ENCODE measurements around the gene MDM4.

The MDM4 gene

DNA sequence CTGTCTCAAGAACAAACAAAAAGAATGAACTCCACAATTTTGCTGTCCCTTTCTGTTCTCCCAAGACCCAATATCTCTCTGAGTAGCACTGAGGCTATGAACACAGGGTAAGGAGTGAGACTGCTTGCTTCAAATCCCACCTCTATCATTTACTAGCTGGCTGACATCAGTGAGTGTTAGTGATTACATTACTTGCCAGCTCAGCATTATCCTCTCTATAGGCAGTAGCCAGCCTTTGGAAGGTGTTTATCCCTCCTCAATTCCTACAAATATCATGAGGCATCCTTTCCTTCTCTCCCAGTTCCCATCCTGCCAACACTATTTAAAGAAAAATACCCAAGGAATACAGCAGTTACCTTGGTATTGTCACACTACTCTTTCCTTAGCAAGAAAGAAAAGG, 24.6 kb upstream of the MDM4 start:
- DNase-seq (ENCODE audit: low read depth in 1 of 2, low spot score in 1 of 2): no peak

DNA sequence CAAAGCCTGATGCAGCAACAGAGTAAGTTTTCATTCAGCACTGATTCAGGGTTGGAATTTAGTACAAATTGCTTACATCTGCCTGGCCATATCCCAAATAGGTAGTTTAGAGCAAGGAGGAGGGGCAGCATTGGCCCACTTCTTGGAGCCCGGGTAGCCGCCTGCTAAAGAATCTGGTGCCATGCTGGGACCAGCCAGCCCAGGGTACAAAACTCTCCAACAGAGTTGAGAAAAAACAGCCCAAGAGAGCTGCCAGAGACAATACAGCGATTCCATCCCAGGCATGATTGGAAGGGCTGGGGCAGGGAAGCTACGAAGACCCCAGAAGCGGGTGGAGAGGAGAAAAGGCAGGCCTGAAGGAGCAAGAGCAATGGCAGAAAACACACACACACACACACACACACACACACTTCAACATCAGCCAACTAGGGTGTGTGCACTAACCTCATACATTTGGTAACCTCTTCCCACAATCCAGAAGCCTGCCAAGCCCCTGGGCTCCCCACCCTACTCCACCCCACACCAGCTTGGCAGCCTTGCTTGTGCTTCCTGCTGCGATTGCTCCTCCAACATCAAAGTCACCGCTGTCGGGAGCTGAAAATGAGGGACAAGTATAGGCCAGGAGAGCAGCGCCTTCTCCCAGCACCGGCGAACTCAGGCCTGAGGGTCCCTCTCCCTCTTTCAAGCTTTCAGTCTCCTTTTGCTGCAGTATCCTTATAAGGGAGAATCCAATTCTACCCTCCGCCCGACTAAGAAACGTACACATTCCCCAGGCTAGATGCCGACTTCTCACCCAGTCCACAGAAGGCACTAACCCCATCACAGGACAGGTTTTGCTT, 22.8 kb upstream of the MDM4 start:
- no peak for DNase-seq (ENCODE audit: low read depth in 1 of 2, low spot score in 1 of 2)

DNA sequence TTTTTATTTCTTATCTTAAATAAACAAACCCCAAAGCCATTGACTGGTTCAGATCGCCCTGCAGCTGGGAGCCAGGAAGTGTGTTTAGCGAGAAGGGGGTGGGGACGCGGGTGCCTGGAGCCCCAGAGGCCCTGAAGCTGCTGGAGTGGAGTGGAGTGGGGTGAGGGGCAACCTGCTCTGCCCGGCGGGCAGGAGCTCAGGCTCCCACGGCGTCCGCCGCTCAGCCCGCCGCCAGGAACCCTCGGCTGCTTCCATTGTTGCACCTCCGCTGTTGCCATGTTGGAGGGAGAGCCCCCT, 22.3 kb upstream of the MDM4 start:
- DNase-seq (ENCODE audit: low read depth in 1 of 2, low spot score in 1 of 2): peak in 1 of 2 donors; percentile 6

DNA sequence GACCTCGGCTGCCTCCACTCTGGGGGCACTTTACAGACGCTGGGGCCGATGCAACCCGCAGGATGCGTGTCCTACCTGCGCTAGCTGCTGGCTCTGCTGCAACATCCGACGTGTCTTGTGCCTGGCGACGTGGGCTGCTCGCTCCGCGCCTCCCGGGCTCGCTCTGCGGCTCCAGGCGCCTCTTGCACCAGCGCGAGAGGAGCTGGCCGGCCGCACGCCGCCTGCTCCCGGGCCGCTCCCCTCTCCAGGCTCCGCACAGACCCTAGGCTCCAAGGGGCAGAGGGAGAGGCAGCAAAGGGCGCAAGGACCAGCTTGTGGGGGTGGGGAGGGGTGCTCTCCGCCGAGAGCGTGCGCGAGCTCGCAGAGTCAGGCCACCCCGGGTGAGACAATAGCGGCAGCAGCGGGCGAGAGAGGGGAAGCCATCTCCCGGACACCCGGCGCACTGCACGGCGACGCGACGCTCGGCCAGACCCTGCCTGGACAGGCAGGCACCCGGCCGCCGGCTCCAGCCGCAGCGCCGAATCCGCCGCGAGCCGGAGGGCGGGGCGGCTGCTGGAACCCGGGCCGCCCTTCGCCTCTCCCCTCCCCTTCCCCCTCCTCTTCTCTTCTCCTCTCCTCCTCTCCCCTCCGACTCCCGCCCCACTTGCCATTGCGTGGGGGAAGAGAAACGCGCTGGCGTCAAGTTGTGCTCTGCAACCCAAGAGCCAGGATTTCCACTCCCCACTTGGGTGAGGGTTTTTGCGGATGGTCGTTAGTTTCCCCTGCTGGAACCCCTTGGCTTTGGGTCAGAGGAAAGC, 21.7 kb upstream of the MDM4 start, which contains the start of gene PIK3C2B:
PIK3C2B (minus strand) TSS at position 525 of the 797 bp plus-strand sequence. CDS start 25,003 bp downstream, outside the sequence.
- DNase-seq (ENCODE audit: low read depth in 1 of 2, low spot score in 1 of 2): peak; percentile 28 to 56

DNA sequence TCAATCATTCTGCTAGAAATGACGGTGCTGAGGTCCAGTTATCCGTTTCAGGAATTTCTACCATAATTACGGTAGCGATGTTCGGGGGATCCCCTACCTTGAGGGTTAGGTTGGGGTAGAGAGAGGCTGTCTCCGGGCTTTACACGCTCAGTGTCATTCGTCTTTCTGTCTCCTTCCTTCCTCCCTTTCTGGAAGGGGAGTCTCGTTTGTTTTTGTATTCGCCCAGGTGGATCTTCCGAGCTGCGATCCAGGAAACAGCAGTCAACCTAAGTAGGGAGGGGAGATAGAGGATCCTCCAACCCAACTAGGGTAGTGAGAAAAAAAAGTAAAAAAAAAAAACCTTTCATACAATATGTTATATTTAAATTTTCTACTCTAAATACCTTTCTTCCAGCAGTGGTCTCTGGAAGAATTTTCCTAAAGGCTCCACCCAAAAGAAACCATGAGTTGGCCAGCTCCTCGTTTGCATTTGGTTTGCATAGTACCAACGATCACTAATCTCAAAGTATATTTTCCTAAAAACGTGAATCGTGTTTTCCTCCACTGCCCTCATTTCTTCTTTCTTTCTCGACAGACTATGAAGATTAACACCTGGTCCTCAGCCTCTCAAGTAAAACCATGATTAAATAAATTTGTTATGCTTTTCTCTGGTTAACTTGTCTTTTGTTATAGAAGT, 21.0 kb upstream of the MDM4 start:
- no peak for DNase-seq (ENCODE audit: low read depth in 1 of 2, low spot score in 1 of 2)

DNA sequence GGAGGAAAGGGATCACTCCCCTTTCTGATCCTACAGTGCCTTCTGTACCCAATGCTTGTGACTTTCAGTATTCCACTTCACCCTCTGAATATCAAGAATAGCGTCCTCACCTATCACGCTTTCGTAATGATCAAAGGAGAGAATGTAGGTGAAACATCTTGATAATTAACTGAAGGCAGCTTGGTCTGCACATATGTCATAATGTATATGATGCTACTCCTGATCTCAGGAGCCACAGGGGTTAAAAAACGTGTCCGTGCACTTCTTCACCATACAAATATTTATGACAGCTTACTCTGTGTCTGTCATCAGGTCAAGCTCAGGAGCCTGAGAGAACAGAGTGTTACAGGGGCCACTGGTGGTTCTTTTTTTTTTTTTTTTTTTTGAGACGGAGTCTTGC, 20.4 kb upstream of the MDM4 start:
- DNase-seq (ENCODE audit: low read depth in 1 of 2, low spot score in 1 of 2): no peak

DNA sequence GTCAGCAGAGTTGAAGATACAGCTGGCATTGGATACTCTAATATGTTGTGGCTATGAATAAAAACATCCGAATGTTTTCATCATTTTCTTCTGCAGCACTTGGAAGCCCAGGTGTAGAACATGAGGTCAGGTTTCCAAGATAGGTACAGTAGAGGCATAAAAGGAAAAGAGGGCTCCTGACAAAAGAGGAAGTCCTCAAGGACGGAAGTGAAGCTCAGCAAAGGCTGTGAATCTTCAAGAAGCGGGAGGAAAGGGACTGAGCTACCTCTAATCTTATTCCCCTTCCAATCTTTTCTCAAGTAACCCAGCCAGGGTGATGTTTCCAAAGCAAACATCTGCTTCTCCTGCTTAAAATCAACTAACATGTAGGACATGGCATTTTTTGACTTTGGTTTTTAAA, 17.2 kb upstream of the MDM4 start:
- no peak for DNase-seq (ENCODE audit: low read depth in 1 of 2, low spot score in 1 of 2)

DNA sequence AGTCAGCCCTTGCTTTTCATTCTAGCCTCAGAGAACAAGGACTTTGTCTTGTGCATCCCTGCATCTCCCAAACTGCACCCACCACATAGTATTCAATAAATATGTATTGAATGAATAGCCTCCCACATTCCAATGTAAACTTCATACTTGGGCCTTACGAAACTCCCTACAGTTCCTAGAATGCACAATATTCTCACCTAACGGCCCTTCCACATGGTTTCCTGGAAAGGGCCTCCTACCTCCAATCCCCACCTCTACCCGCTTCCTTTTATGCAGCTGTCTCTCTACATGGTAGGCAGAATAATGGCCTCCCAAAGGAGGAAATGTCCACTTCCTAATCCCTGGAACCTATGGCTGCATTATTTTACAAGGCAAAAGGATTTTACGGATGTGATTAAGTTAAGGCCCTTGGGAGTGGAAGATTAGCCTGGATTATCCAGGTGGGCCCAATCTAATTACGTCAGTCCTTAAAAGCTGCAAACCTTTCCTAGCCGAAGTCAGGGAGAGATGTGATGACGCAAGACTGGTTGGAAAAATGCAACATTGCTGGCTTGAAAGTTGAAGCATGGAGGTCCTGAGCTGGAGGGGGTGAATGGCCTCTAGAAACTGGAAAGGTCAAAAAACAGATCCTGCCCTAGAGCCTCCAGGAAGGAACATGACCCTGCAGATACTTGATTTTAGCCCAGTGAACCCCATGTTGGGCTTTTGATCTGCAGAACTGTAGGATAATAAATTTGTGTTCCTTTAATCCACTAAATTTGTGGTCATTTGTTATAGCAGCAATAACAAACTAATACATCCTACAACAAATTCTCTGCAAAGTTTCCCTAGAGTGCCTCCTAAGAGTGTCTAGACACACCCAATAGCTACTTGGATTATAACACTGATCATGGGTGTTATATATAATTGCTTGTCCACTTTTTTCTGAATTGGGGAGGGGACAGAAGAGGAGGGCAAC, 16.4 kb upstream of the MDM4 start:
- no peak for DNase-seq (ENCODE audit: low read depth in 1 of 2, low spot score in 1 of 2)

DNA sequence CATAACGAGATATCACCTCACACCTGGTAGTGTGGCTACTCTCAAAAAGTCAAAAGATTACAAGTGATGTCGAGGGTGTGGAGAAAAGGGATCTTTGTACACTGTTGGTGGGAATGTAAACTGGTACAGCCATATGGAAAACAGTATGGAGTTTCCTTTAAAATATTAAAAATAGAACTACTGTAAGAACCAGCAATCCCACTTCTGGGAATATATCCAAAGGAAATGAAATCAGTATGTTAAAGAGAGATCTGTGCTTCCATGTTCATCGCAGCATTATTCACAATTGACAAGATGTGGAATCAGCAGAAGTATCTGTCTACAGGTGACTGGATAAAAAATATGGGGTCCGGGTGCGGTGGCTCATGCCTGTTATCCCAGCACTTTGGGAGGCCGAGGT, 14.0 kb upstream of the MDM4 start:
- no peak for DNase-seq (ENCODE audit: low read depth in 1 of 2, low spot score in 1 of 2)

DNA sequence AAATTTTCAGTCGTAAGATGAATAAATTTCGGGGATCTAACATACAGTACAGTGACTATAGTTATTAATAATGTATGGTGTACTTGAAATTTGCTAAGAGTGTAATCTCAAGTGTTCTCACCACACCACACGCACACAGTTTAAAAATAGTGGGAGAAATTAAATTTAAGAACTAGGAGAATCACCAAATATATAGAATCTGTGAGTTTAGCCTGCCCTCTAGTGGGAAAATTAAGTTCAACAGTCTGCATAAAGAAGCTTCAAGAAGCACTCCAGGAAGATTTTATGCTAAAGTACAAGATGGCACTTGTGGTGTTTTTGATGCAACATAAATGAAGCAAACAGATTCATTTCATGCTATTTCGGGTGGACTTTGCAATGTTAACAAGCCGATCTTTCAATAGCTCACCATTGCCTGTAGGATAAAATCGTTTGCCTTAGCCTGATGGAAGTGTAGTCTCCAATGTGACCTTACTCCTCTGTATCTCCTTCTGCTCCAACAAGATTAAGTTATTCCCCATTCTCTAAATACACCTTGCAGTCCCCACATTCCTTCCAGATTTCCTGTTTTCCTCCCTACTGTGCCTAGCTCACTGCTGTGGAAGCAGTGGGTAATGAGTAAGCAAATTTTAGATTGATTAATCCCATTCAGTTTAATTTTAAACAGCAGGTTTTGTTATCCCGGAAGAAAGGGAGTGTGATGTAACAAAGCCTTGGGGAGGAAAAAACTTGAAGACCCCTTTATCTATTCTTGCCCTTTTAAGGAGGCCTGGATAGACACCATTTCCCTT, 12.9 kb upstream of the MDM4 start:
- no peak for DNase-seq (ENCODE audit: low read depth in 1 of 2, low spot score in 1 of 2)

DNA sequence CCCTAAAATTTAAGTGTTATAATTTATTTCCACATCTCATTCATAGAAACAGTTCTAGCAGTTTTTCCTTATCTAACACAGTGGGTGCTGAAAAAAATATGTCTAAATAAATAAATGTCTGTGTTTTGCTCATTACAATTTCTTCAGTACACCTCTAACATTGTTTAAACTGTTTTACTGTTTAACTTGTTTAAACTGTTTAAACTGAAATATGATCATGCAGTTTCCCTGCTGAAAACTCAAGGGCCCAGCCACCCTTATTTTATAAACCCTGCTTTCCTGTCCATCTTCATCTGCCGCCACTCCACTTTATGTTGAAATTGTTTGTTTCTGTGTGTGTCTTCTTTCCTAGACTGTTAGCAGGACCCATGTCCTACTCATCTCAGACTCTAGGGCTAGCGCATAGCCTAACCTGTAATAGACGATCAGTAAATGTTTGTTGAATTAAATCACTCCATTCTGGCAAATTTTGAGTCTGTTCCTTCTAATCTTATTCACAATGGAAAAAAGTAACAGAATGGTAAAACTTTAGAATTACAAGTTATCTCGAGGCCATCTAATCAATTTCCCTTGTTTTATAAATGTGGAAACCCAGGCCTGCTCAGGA, 12.2 kb upstream of the MDM4 start:
- DNase-seq (ENCODE audit: low read depth in 1 of 2, low spot score in 1 of 2): no peak

DNA sequence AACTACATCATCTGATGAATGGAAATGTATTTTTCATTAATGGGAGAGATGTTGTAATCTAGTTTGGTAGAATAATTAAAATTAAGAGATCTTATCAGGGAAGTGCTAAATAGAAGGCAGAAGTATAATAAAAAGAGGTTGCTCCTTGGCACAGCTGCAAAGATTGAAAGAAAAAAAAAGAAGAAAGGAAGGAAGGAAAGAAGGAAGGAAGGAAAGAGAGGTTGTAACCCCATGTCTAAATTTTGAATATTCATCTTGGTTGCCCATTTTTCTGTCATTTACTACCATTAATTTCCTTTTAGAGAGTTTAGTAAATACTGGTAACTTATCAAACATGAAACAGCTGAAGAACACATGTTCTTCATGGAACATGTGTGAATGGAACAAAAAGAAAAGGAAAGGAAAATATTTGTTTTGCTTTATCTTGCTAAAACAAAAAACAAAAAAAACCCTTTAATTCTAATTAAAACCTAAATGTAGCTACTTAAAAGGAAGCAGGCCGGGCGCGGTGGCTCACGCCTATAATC, 10.5 kb upstream of the MDM4 start:
- DNase-seq (ENCODE audit: low read depth in 1 of 2, low spot score in 1 of 2): no peak

DNA sequence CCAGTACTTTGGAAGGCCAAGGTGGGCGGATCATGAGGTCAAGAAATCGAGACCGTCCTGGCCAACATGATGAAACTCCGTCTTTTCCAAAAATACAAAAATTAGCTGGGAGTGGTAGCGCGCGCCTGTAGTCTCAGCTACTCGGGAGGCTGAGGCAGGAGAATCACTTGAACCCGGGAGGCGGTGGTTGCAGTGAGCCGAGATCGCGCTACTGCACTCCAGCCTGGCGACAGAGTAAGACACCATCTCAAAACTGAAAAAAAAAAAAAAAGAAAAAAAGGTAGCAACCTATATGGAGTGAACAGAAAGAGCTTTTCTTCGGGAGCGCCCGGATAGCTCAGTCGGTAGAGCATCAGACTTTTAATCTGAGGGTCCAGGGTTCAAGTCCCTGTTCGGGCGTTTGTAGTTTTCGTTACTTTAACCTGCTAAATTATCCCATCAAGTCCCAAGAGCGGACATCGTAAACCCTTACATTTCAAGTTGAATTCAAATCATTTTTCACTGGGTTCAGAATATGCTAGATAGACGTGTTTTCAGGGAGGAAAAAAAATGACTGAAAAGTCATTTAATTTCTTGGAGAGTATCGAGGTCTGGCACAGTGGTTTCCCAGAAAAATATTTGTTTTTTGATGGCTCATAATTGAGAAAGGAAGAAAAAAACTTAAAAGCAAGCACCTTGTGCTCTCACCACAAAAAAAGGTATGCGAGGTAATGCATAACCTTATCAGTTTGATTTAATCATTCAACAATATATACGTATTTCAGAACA, 9.8 kb upstream of the MDM4 start:
- peak in 1 of 2 donors; percentile 38 for DNase-seq (ENCODE audit: low read depth in 1 of 2, low spot score in 1 of 2)

DNA sequence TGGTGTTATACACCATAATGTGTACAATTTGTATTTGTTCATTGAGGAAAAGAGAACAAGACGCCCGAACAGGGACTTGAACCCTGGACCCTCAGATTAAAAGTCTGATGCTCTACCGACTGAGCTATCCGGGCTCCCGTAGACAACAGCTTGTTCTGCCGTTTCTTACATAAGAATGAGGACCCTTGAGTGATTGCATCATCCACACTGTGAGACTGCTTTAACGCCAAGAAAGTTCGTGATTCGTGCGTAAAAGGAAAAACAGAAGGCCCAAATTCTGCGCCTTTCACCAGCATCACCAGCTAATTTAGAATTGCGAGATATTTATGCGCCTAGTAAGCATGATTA, 9.3 kb upstream of the MDM4 start:
- peak; percentile 56 to 75 for DNase-seq (ENCODE audit: low read depth in 1 of 2, low spot score in 1 of 2)

DNA sequence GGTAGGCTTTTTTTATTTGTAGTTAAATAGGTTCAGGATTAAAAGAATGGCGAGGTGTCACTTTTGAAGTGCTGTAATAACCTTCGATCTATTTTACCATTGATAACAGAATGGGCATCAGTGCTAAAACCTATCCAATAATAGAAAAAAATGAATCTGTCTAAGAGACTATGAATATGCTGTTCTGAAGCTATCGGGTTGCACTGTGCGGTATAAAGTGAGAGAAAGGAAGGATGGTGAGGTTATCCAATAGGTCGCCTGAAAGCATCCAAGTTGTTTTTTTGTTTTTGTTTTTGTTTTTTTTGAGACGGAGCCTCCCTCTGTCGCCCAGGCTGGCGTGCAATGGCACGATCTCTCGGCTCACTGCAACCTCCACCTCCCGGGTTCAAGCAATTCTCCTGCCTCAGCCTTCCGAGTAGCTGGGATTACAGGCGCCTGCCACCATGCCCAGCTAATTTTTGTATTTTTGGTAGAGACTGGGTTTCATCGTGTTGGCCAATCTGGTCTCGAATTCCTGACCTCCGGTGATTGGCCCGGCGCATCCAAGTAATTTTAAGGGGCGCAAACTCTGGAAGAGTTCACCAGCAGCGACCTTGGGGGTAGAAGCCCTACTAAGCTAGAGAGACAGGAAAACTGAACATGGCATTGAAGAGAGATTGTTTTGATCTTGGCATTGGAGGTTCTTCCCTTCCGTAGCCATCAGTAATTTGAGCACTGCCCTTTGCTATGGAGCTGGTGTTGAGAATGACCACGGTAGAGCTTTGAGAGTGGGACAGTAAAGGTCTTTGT, 8.7 kb upstream of the MDM4 start:
- no peak for DNase-seq (ENCODE audit: low read depth in 1 of 2, low spot score in 1 of 2)

DNA sequence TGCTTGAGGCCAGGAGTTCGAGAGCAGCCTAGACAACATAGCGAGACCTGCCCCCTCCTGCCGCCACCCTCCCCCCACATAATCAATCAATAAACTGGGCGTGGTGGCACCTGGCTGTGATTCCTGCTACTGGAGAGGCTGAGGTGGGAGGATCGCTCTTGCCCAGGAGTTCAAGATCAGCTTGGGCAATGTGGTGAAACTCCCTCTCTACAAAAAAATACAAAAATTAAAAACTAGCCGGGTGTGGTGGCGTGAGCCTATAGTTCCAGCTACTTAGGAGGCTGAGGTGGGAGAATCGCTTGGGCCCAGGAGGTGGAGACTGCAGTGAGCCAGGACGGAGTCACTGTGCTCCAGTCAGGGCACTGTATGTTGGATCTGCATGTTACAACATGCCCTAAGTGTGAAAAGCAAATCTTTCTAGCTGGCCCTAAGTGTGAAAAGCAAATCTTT, 7.0 kb upstream of the MDM4 start:
- DNase-seq (ENCODE audit: low read depth in 1 of 2, low spot score in 1 of 2): no peak

DNA sequence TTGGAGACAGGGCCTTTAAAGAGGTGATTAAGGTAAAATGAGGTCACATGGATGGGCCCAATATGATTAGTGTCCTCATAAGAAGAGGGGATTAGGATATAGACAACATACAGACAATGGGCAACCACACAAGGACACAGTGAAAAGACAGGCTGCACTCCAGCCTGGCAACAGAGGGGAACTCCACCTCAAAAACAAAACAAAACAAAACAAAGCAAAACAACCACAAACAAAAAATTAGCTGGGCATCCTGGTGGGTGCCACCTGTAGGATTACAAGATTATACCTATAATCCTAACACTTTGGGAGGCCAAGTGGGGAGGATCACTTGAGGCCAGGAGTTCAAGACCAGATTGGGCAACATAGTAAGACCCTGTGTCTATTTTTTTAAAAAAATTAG, 4.8 kb upstream of the MDM4 start:
- no peak for DNase-seq (ENCODE audit: low read depth in 1 of 2, low spot score in 1 of 2)
